Astrocyte (in vitro differentiated cells and primary cell): ENCODE measurements around the gene EIF5A2. TPM values are rescaled to one million over a fixed set of nuclear protein-coding genes. Genes with fewer than 3 reads are reported as not detected.

ENCODE experiments used
- DNase-seq: peaks from one replicate; pipeline ENCODE4 v3.0.0-alpha.2; 2010; ENCODE audit warnings: low read depth
- FAIRE-seq: peaks from 2 replicates; lab custom pipeline; 2011; peaks lifted over from hg19 to GRCh38; lab: Jason Lieb, UNC
- H2AFZ ChIP-seq: 2 replicates; pipeline ENCODE4 v1.6.0; 2012; ENCODE audit warnings: low read depth, low read length, inconsistent platforms
- H3K27ac ChIP-seq: 2 replicates; pipeline ENCODE4 v1.5.1; 2011; ENCODE audit warnings: low read depth, low read length, inconsistent platforms
- H3K27me3 ChIP-seq: 2 replicates; pipeline ENCODE4 v1.6.0; 2011; ENCODE audit warnings: low read length, inconsistent platforms; ENCODE audit not compliant: insufficient read depth
- H3K36me3 ChIP-seq: 2 replicates; pipeline ENCODE4 v1.5.1; 2011; ENCODE audit warnings: low read length, inconsistent platforms; ENCODE audit not compliant: insufficient read depth
- H3K4me1 ChIP-seq: 2 replicates; pipeline ENCODE4 v1.5.1; 2011; ENCODE audit warnings: low read length, inconsistent platforms; ENCODE audit not compliant: insufficient read depth
- H3K4me2 ChIP-seq: 2 replicates; pipeline ENCODE4 v1.6.0; 2012; ENCODE audit warnings: low read length, inconsistent platforms
- H3K4me3 ChIP-seq: 2 replicates; pipeline ENCODE4 v1.5.1; 2011; ENCODE audit warnings: low read depth, mild to moderate bottlenecking, low read length, inconsistent platforms; ENCODE audit not compliant: insufficient read depth
- H3K79me2 ChIP-seq: 2 replicates; pipeline ENCODE4 v1.6.0; 2012; ENCODE audit warnings: mild to moderate bottlenecking, low read length, inconsistent platforms; ENCODE audit not compliant: insufficient read depth
- H3K9ac ChIP-seq: 2 replicates; pipeline ENCODE4 v1.6.0; 2012; ENCODE audit warnings: mild to moderate bottlenecking, low read length, inconsistent platforms
- H3K9me3 ChIP-seq: 2 replicates; pipeline ENCODE4 v1.5.1; 2012; ENCODE audit warnings: low read depth, mild to moderate bottlenecking, low read length, inconsistent platforms; ENCODE audit not compliant: insufficient read depth
- H4K20me1 ChIP-seq: 2 replicates; pipeline ENCODE4 v1.6.0; 2012; ENCODE audit warnings: low read length, inconsistent platforms; ENCODE audit not compliant: insufficient read depth
- H3K27ac Mint-ChIP-seq: one replicate; pipeline ENCODE4 v1.8.0; 2021; ENCODE audit warnings: mild to moderate bottlenecking, mixed read lengths; ENCODE audit not compliant: unreplicated experiment
- H3K27me3 Mint-ChIP-seq: one replicate; pipeline ENCODE4 v1.8.0; 2021; ENCODE audit warnings: low read depth, mixed read lengths; ENCODE audit not compliant: unreplicated experiment
- H3K36me3 Mint-ChIP-seq: one replicate; pipeline ENCODE4 v1.8.0; 2021; ENCODE audit warnings: low read depth, mixed read lengths; ENCODE audit not compliant: unreplicated experiment
- H3K4me1 Mint-ChIP-seq: one replicate; pipeline ENCODE4 v1.8.0; 2021; ENCODE audit warnings: low read depth, mixed read lengths; ENCODE audit not compliant: unreplicated experiment
- H3K4me3 Mint-ChIP-seq: one replicate; pipeline ENCODE4 v1.8.0; 2021; ENCODE audit warnings: mild to moderate bottlenecking, moderate library complexity, mixed read lengths; ENCODE audit not compliant: unreplicated experiment
- H3K9me3 Mint-ChIP-seq: one replicate; pipeline ENCODE4 v1.8.0; 2021; ENCODE audit warnings: mild to moderate bottlenecking, mixed read lengths; ENCODE audit not compliant: unreplicated experiment
- CTCF ChIP-seq: IDR thresholded peaks from 2 replicates; pipeline ENCODE4 v1.5.1; 2011; ENCODE audit warnings: low read depth, mild to moderate bottlenecking, inconsistent platforms, low read length, moderate library complexity; ENCODE audit not compliant: insufficient read depth
- EZH2 ChIP-seq: IDR thresholded peaks from 2 replicates; pipeline ENCODE4 v1.6.1; 2012; ENCODE audit warnings: mild to moderate bottlenecking, low read length, inconsistent platforms; ENCODE audit not compliant: insufficient read depth
- total RNA-seq: library from RNA; stranded (reverse); gene quantifications from 2 replicates; pipeline ENCODE4 v1.2.1, GENCODE V29; 2021

The EIF5A2 gene
- total RNA-seq, 1 donor from 2014 or later, result 18.6 TPM

GRCh38 chr3:170909129-170909903 lies 879 bp upstream of the EIF5A2 start:
- H3K9ac ChIP-seq, result no peak overlapping the region
- FAIRE-seq, result no peak
- H3K4me1 ChIP-seq, result peaks cover 7% of the 10 kb centered on the region
- peaks cover 11% of the 10 kb centered on the region for H3K9me3 ChIP-seq
- peak; percentile 98 for DNase-seq
- no peak overlapping the region for H3K27ac ChIP-seq
- Mint-ChIP-seq H3K9me3 (peaks cover 2% of the 10 kb centered on the region), H3K4me3 (peak overlapping the region; percentile 60), H3K27ac (peak overlapping the region; percentile 34), H3K27me3 (no peaks in the 10 kb centered on the region), H3K4me1 (peaks cover 2% of the 10 kb centered on the region), H3K36me3 (no peaks in the 10 kb centered on the region)
- H3K4me2 ChIP-seq, result peak overlapping the region; percentile 91
- peaks cover 16% of the 10 kb centered on the region for H3K79me2 ChIP-seq
- no peaks in the 10 kb centered on the region for H3K27me3 ChIP-seq
- no peaks in the 10 kb centered on the region for H3K36me3 ChIP-seq
- H2AFZ ChIP-seq, result peak overlapping the region; percentile 89
- peak overlapping the region; percentile 69 for H3K4me3 ChIP-seq
- H4K20me1 ChIP-seq, result no peaks in the 10 kb centered on the region
- no peak for TF ChIP-seq CTCF
- no peak for TF ChIP-seq EZH2

GRCh38 chr3:170907637-170908234 lies 701 bp downstream of the EIF5A2 start:
- Histone ChIP-seq H3K4me2 (peak overlapping the region; percentile 91), H4K20me1 (no peaks in the 10 kb centered on the region), H3K36me3 (no peaks in the 10 kb centered on the region), H3K9me3 (peaks cover 11% of the 10 kb centered on the region), H3K4me1 (peaks cover 7% of the 10 kb centered on the region), H3K27me3 (no peaks in the 10 kb centered on the region), H3K79me2 (peaks cover 16% of the 10 kb centered on the region), H2AFZ (peak overlapping the region; percentile 89), H3K27ac (peak overlapping the region; percentile 74), H3K4me3 (peak overlapping the region; percentile 69), H3K9ac (peak overlapping the region; percentile 89)
- no peak overlapping the region for H3K27ac Mint-ChIP-seq
- TF ChIP-seq CTCF (no peak), EZH2 (no peak)
- FAIRE-seq, result no peak
- no peaks in the 10 kb centered on the region for H3K36me3 Mint-ChIP-seq
- H3K4me1 Mint-ChIP-seq, result peaks cover 2% of the 10 kb centered on the region
- peak; percentile 14 for DNase-seq
- H3K9me3 Mint-ChIP-seq, result peaks cover 2% of the 10 kb centered on the region
- H3K27me3 Mint-ChIP-seq, result no peaks in the 10 kb centered on the region
- peak overlapping the region; percentile 94 for H3K4me3 Mint-ChIP-seq
